IMR-90 (cell line): ENCODE measurements around the gene NPDC1. TPM values are rescaled to one million over a fixed set of nuclear protein-coding genes. Genes with fewer than 3 reads are reported as not detected.

Experiments
- ATAC-seq: fragments of 200-7000 bp; cut with Tn5 transposase; 2 replicates; pipeline ENCODE4 v1.9.1; 2020; ENCODE audit warnings: low read depth, mild to moderate bottlenecking, moderate library complexity
- BruUV-seq: library from RNA; stranded (reverse); fragments of 400-500 nt; replicated peaks from 2 replicates; lab custom pipeline; 2021; lab: Mats Ljungman, UMichigan
- CTCF ChIA-PET: fragments of 300-600 bp; formaldehyde crosslinking; extraction: SDS; loops from one replicate; lab custom pipeline; 2021; ENCODE audit warnings: antibody characterized with exemption; lab: Yijun Ruan, JAX
- POLR2A ChIA-PET: fragments of 300-600 bp; sonication (Branson Sonifier 250); formaldehyde crosslinking; loops from one replicate; lab custom pipeline; 2022; ENCODE audit warnings: antibody characterized with exemption; ENCODE audit not compliant: unreplicated experiment; lab: Charles Lee
- DNase-seq: peaks from one replicate; pipeline ENCODE4 v3.0.0; 2013
- H2AFZ ChIP-seq: replicated peaks from 2 replicates; pipeline ENCODE3; 2013; ENCODE audit warnings: low read length, mild to moderate bottlenecking; ENCODE audit not compliant: poor library complexity
- H2AK5ac ChIP-seq: 2 replicates; pipeline ENCODE4 v1.6.1; 2013; ENCODE audit warnings: low read depth, low read length, inconsistent platforms
- H2AK9ac ChIP-seq: replicated peaks from 2 replicates; pipeline ENCODE3; 2013; ENCODE audit warnings: mild to moderate bottlenecking, low read depth, low read length, moderate library complexity; ENCODE audit not compliant: poor library complexity
- H2BK120ac ChIP-seq: 2 replicates; pipeline ENCODE4 v1.6.1; 2013; ENCODE audit warnings: low read depth, low read length, inconsistent platforms
- H2BK15ac ChIP-seq: 3 replicates; pipeline ENCODE4 v1.6.1; 2013; ENCODE audit warnings: low read depth, low read length, inconsistent platforms
- H2BK20ac ChIP-seq: 2 replicates; pipeline ENCODE4 v1.6.1; 2013; ENCODE audit warnings: low read depth, mild to moderate bottlenecking, inconsistent platforms, low read length, moderate library complexity
- H2BK5ac ChIP-seq: 2 replicates; pipeline ENCODE4 v1.6.1; 2013; ENCODE audit warnings: mild to moderate bottlenecking, low read depth, low read length, inconsistent platforms; ENCODE audit not compliant: poor library complexity, severe bottlenecking
- H3K14ac ChIP-seq: replicated peaks from 2 replicates; pipeline ENCODE4 v1.6.1; 2013; ENCODE audit warnings: low read depth, low read length, inconsistent platforms
- H3K18ac ChIP-seq: 2 replicates; pipeline ENCODE4 v1.6.1; 2013; ENCODE audit warnings: low read depth, low read length, control low read depth
- H3K23ac ChIP-seq: 2 replicates; pipeline ENCODE4 v1.6.1; 2013; ENCODE audit warnings: low read depth, low read length, inconsistent platforms
- H3K27ac ChIP-seq: 2 replicates; pipeline ENCODE4 v1.5.1; 2013; ENCODE audit warnings: mild to moderate bottlenecking, control low read depth, low read length; ENCODE audit not compliant: insufficient read depth
- H3K27me3 ChIP-seq: 2 replicates; pipeline ENCODE4 v1.6.1; 2013; ENCODE audit warnings: low read length; ENCODE audit not compliant: control insufficient read depth, insufficient read depth
- H3K36me3 ChIP-seq: 2 replicates; pipeline ENCODE4 v1.6.1; 2013; ENCODE audit warnings: low read length, mixed read lengths; ENCODE audit not compliant: control insufficient read depth, insufficient read depth
- H3K4ac ChIP-seq: 2 replicates; pipeline ENCODE4 v1.6.1; 2013; ENCODE audit warnings: low read depth, low read length, inconsistent platforms
- H3K4me1 ChIP-seq: 2 replicates; pipeline ENCODE4 v1.6.1; 2013; ENCODE audit warnings: low read length, mixed read lengths; ENCODE audit not compliant: control insufficient read depth, insufficient read depth
- H3K4me2 ChIP-seq: 2 replicates; pipeline ENCODE4 v1.6.1; 2013; ENCODE audit warnings: low read depth, mild to moderate bottlenecking, control low read depth, low read length, moderate library complexity
- H3K4me3 ChIP-seq: 2 replicates; pipeline ENCODE4 v1.5.1; 2013; ENCODE audit warnings: low read depth, mild to moderate bottlenecking, control low read depth, low read length, moderate library complexity; ENCODE audit not compliant: insufficient read depth
- H3K56ac ChIP-seq: 2 replicates; pipeline ENCODE4 v1.6.1; 2013; ENCODE audit warnings: low read length, inconsistent platforms; ENCODE audit not compliant: insufficient read depth; ENCODE audit errors: extremely low read depth
- H3K79me1 ChIP-seq, 2 experiments: 2 replicates each; pipeline ENCODE4 v1.6.1; 2013; ENCODE audit warnings: low read length in 2 of 2, inconsistent platforms in 1 of 2, low read depth in 1 of 2
- H3K9ac ChIP-seq: 2 replicates; pipeline ENCODE4 v1.6.1; 2013; ENCODE audit warnings: low read depth, low read length, control low read depth
- H3K9me1 ChIP-seq: 2 replicates; pipeline ENCODE4 v1.6.1; 2013; ENCODE audit warnings: low read length, inconsistent platforms; ENCODE audit not compliant: insufficient read depth
- H3K9me3 ChIP-seq: 2 replicates; pipeline ENCODE4 v1.6.1; 2013; ENCODE audit warnings: low read length; ENCODE audit not compliant: control insufficient read depth, insufficient read depth
- H4K20me1 ChIP-seq: 2 replicates; pipeline ENCODE4 v1.6.1; 2013; ENCODE audit warnings: low read length, inconsistent platforms; ENCODE audit not compliant: insufficient read depth
- H4K5ac ChIP-seq: 2 replicates; pipeline ENCODE4 v1.6.1; 2013; ENCODE audit warnings: mild to moderate bottlenecking, low read depth, low read length, control low read depth
- H4K8ac ChIP-seq, 2 experiments: 2 replicates each; pipeline ENCODE4 v1.6.1; 2013; ENCODE audit warnings: low read depth in 2 of 2, low read length in 2 of 2, control low read depth in 1 of 2, inconsistent platforms in 1 of 2
- H4K91ac ChIP-seq: 2 replicates; pipeline ENCODE4 v1.6.1; 2013; ENCODE audit warnings: low read depth, low read length, inconsistent platforms; ENCODE audit not compliant: insufficient read depth
- MXI1 ChIP-seq: IDR thresholded peaks from 2 replicates; pipeline ENCODE4 v1.6.1; 2012; ENCODE audit warnings: low read depth, mild to moderate bottlenecking, low read length, moderate library complexity, borderline replicate concordance
- RFX5 ChIP-seq: IDR thresholded peaks from 2 replicates; pipeline ENCODE4 v1.8.0; 2012; ENCODE audit warnings: low read depth, mild to moderate bottlenecking, low read length, moderate library complexity
- WGBS, 2 experiments: methylation state at CpG; one replicate each; pipeline versions ENCODE4 v1.1.5 to v1.1.7; 2013; ENCODE audit warnings: missing lambda C conversion rate in 2 of 2; ENCODE audit not compliant: insufficient read length in 1 of 2; ENCODE audit errors: extremely low coverage in 2 of 2; 5-methylcytosine and 5-hydroxymethylcytosine counted together
- dilution Hi-C: fragments of 300-500 bp; cut with HindIII; formaldehyde crosslinking; loops from one replicate; pipeline ENCODE4 v1.14.3; 2018; ENCODE audit warnings: low sequenced_read_pairs; ENCODE audit not compliant: unreplicated experiment
- in situ Hi-C: fragments of 300-500 bp; cut with MboI; formaldehyde crosslinking; loops from 3 replicates; pipeline ENCODE4 v1.14.3; 2019; ENCODE audit warnings: low sequenced_read_pairs, inconsistent platforms, mixed read lengths
- intact Hi-C: fragments of 100-400 bp; cut with micrococcal nuclease; formaldehyde crosslinking; loops from 2 replicates; pipeline ENCODE4 v1.10.0; 2022
- polyA plus RNA-seq, 3 experiments: library from polyadenylated mRNA; depleted of rRNA; stranded (reverse); fragments of >200 nt; gene quantifications; 2 replicates each; pipeline ENCODE4 v1.2.3, GENCODE V29; 2012; ENCODE audit warnings: low replicate concordance in 1 of 3
- total RNA-seq: library from RNA; depleted of rRNA; stranded (reverse); fragments of >200 nt; gene quantifications from 2 replicates; pipeline ENCODE4 v1.2.3, GENCODE V29; 2012

NPDC1 gene
- total and polyA plus RNA-seq, 2 of the 4 experiments (the other 2 are of a cell fraction): 2.7 to 58.1 TPM

- no peak overlapping the region for H2BK15ac ChIP-seq
- 0 out of 2 replicates have a peak overlapping the region, but pooled peaks have one; percentile 45 for H3K4ac ChIP-seq
- BruUV-seq: no TSS peak
- no peaks in the 10 kb centered on the region for H3K9me1 ChIP-seq
- H3K36me3 ChIP-seq: peaks cover 3% of the 10 kb centered on the region; the same call in 1 of the 2 replicates
- H3K9me3 ChIP-seq: no peaks in the 10 kb centered on the region
- H2AK9ac ChIP-seq: peak overlapping the region; percentile 93
- H3K27ac ChIP-seq: no peak overlapping the region; the same call in 1 of the 2 replicates
- H4K91ac ChIP-seq: no peak overlapping the region
- peaks cover 27% of the 10 kb centered on the region for H3K27me3 ChIP-seq
- dilution Hi-C loops: no loop called here
- H3K4me2 ChIP-seq: peak overlapping the region; percentile 96
- H3K14ac ChIP-seq: no peak overlapping the region
- CTCF ChIA-PET: no interaction called here
- intact Hi-C loops: loop anchor here (1.0 to 2.0 kb wide), 2 partner anchors 22 to 181 kb away; partner anchors contain the start of gene RNF224
- no peak overlapping the region for H4K8ac ChIP-seq
- in situ Hi-C loops: no loop called here
- 3% methylated on average over 74 of the region's 96 CpGs; no CpG with 5 or more reads in 1 of the 2 experiments for WGBS, 2 experiments
- peak overlapping the region; percentile 97 for H2AFZ ChIP-seq
- H2BK20ac ChIP-seq: no peak overlapping the region
- 0 out of 2 replicates have a peak, but pooled peaks have one; percentile 8 for TF ChIP-seq MXI1
- no peak for TF ChIP-seq RFX5
- no peak overlapping the region for H3K56ac ChIP-seq
- no peak overlapping the region for H2BK5ac ChIP-seq
- H3K23ac ChIP-seq: no peak overlapping the region
- no peak overlapping the region for H4K5ac ChIP-seq
- DNase-seq (peak; percentile 38), ATAC-seq (peak; percentile 59)
- H3K9ac ChIP-seq: peak overlapping the region; percentile 50
- H3K18ac ChIP-seq: no peak overlapping the region
- H3K4me1 ChIP-seq: peaks cover 11% of the 10 kb centered on the region
- POLR2A ChIA-PET: no interaction called here
- peak overlapping the region; percentile 63 for H3K4me3 ChIP-seq
- peaks cover 5 to 16% of the 10 kb centered on the region in 2 experiments; a peak in 3 of 4 replicates for H3K79me1 ChIP-seq
- peaks cover 30% of the 10 kb centered on the region for H4K20me1 ChIP-seq
- H2BK120ac ChIP-seq: no peak overlapping the region
- peak overlapping the region; percentile 24; the same call in 1 of the 2 replicates for H2AK5ac ChIP-seq
Measured at GRCh38 chr9:137045294-137046087, 486 bp downstream of the NPDC1 start.
